GM21825 (cell line): ENCODE results near the gene MYOM3.

Source experiments
- ATAC-seq: cut with Tn5 transposase; IDR thresholded peaks from one replicate; pipeline ENCODE4 v1.9.1; 2021; ENCODE audit warnings: mild to moderate bottlenecking, moderate library complexity; ENCODE audit not compliant: unreplicated experiment

The MYOM3 gene

GRCh38 chr1:24007079-24007478 lies 104.9 kb downstream of the MYOM3 start:
- no peak for ATAC-seq
